Measurements from ENCODE around the gene CA4.

The CA4 gene

GRCh38 chr17:60169921-60170817, 20.4 kb downstream of the CA4 start:
- TF ChIP-seq ZBTB7A (IDR thresholded peaks at IDR 0.05; ENCODE audit: low read depth) (no peak), EGR1 (IDR thresholded peaks at IDR 0.05) (no peak), TCF12 (IDR thresholded peaks at IDR 0.05; ENCODE audit: low read depth) (no peak)

- TF ChIP-seq MAX (IDR thresholded peaks at IDR 0.05) (no peak), CEBPB (IDR thresholded peaks at IDR 0.05) (no peak), EP300 (IDR thresholded peaks at IDR 0.05; ENCODE audit: borderline replicate concordance) (no peak), TEAD4 (IDR thresholded peaks at IDR 0.05) (no peak)
Measured at GRCh38 chr17:60170835-60171752, 21.3 kb downstream of the CA4 start.

- TF ChIP-seq TAF1 (IDR thresholded peaks at IDR 0.05; ENCODE audit: low read depth) (no peak), YY1 (IDR thresholded peaks at IDR 0.05; ENCODE audit: low read depth) (no peak), TEAD4 (IDR thresholded peaks at IDR 0.05) (no peak), TCF12 (IDR thresholded peaks at IDR 0.05; ENCODE audit: low read depth) (no peak), RAD21 (IDR thresholded peaks at IDR 0.05; ENCODE audit: low read depth) (no peak), CEBPB (IDR thresholded peaks at IDR 0.05) (no peak), MAX (IDR thresholded peaks at IDR 0.05) (no peak)
Measured at GRCh38 chr17:60171753-60172079, 21.9 kb downstream of the CA4 start.

- TF ChIP-seq EGR1 (IDR thresholded peaks at IDR 0.05) (no peak), CREB1 (IDR thresholded peaks at IDR 0.05; ENCODE audit: low read depth) (no peak), TCF12 (IDR thresholded peaks at IDR 0.05; ENCODE audit: low read depth) (no peak), REST (IDR thresholded peaks at IDR 0.05; ENCODE audit: low read depth) (no peak), USF1 (IDR thresholded peaks at IDR 0.05) (no peak), ZBTB7A (IDR thresholded peaks at IDR 0.05; ENCODE audit: low read depth) (no peak)
Measured at GRCh38 chr17:60173304-60173819, 23.6 kb downstream of the CA4 start.

- TF ChIP-seq USF1 (IDR thresholded peaks at IDR 0.05) (no peak), ZBTB7A (IDR thresholded peaks at IDR 0.05; ENCODE audit: low read depth) (no peak), REST (IDR thresholded peaks at IDR 0.05; ENCODE audit: low read depth) (no peak), TEAD4 (IDR thresholded peaks at IDR 0.05) (no peak), MAX (IDR thresholded peaks at IDR 0.05) (no peak), CREB1 (IDR thresholded peaks at IDR 0.05; ENCODE audit: low read depth) (no peak), CEBPB (IDR thresholded peaks at IDR 0.05) (no peak), RAD21 (IDR thresholded peaks at IDR 0.05; ENCODE audit: low read depth) (no peak), EGR1 (IDR thresholded peaks at IDR 0.05) (no peak), TAF1 (IDR thresholded peaks at IDR 0.05; ENCODE audit: low read depth) (no peak), FOXM1 (IDR thresholded peaks at IDR 0.05; ENCODE audit: borderline replicate concordance, low read depth) (no peak), NFIC (IDR thresholded peaks at IDR 0.05) (no peak), TCF12 (IDR thresholded peaks at IDR 0.05; ENCODE audit: low read depth) (no peak), YY1 (IDR thresholded peaks at IDR 0.05; ENCODE audit: low read depth) (no peak)
Measured at GRCh38 chr17:60174035-60174434, 24.3 kb downstream of the CA4 start.

Data from Ishikawa (cell line).